GM23248 (cell line): ENCODE data around the gene CRB3. TPM values are rescaled to one million over a fixed set of nuclear protein-coding genes. Genes with fewer than 3 reads are reported as not detected.

Source experiments
- DNase-seq: peaks from one replicate; pipeline ENCODE4 v3.0.0-alpha.2; 2015
- H2AFZ ChIP-seq: fragments of 200-600 bp; sonication (generic); 2 replicates; pipeline ENCODE4 v1.6.1; 2016; ENCODE audit warnings: antibody characterized with exemption
- H3F3A ChIP-seq: fragments of 200-600 bp; sonication (generic); 2 replicates; pipeline ENCODE4 v1.6.1; 2016; ENCODE audit warnings: mild to moderate bottlenecking, antibody characterized with exemption, mixed run types; ENCODE audit not compliant: insufficient read depth
- H3K27ac ChIP-seq: fragments of 200-600 bp; sonication (generic); 2 replicates; pipeline ENCODE4 v1.5.1; 2016; ENCODE audit warnings: mild to moderate bottlenecking
- H3K27me3 ChIP-seq: fragments of 200-600 bp; sonication (generic); replicated peaks from 2 replicates; pipeline ENCODE4 v1.6.1; 2016; ENCODE audit warnings: mild to moderate bottlenecking; ENCODE audit not compliant: insufficient read depth
- H3K36me3 ChIP-seq: fragments of 200-600 bp; sonication (generic); 2 replicates; pipeline ENCODE4 v1.6.1; 2016; ENCODE audit warnings: low read depth, mild to moderate bottlenecking
- H3K4me1 ChIP-seq: fragments of 200-600 bp; sonication (generic); 2 replicates; pipeline ENCODE4 v1.6.1; 2016; ENCODE audit warnings: mild to moderate bottlenecking; ENCODE audit not compliant: insufficient read depth
- H3K4me2 ChIP-seq: fragments of 200-600 bp; sonication (generic); one replicate; pipeline ENCODE4 v1.6.1; 2016; ENCODE audit warnings: mild to moderate bottlenecking; ENCODE audit not compliant: unreplicated experiment
- H3K4me3 ChIP-seq: fragments of 200-600 bp; sonication (generic); 2 replicates; pipeline ENCODE4 v1.5.1; 2016; ENCODE audit warnings: mild to moderate bottlenecking
- H3K79me2 ChIP-seq: fragments of 200-600 bp; sonication (generic); 2 replicates; pipeline ENCODE4 v1.6.1; 2016; ENCODE audit warnings: mild to moderate bottlenecking; ENCODE audit not compliant: insufficient read depth
- H3K9ac ChIP-seq: fragments of 200-600 bp; sonication (generic); 2 replicates; pipeline ENCODE4 v1.6.1; 2016; ENCODE audit warnings: mild to moderate bottlenecking
- H3K9me2 ChIP-seq: fragments of 200-600 bp; sonication (generic); 2 replicates; pipeline ENCODE4 v1.6.1; 2016; ENCODE audit warnings: mixed run types, mild to moderate bottlenecking, moderate library complexity; ENCODE audit not compliant: insufficient read depth
- H3K9me3 ChIP-seq: fragments of 200-600 bp; sonication (generic); one replicate; pipeline ENCODE4 v1.6.1; 2017; ENCODE audit warnings: low read depth
- H4K20me1 ChIP-seq: fragments of 200-600 bp; sonication (generic); 2 replicates; pipeline ENCODE4 v1.6.0; 2016; ENCODE audit not compliant: insufficient read depth
- EZH2 ChIP-seq: fragments of 200-600 bp; sonication (generic); IDR thresholded peaks from 2 replicates; pipeline ENCODE4 v1.6.1; 2018; ENCODE audit warnings: antibody characterized with exemption, mild to moderate bottlenecking; ENCODE audit not compliant: insufficient read depth, poor library complexity, severe bottlenecking
- EZH2phosphoT487 ChIP-seq: fragments of 200-600 bp; sonication (generic); IDR thresholded peaks from 2 replicates; pipeline ENCODE4 v1.6.1; 2018; ENCODE audit warnings: antibody characterized with exemption, moderate library complexity, mild to moderate bottlenecking, low read depth; ENCODE audit not compliant: insufficient read depth
- WGBS, 2 experiments: methylation state at CpG; one replicate each; pipeline ENCODE4 v1.1.6; 2015 to 2017; ENCODE audit warnings: low lambda C conversion rate in 2 of 2, low coverage in 1 of 2; ENCODE audit errors: missing lambda C conversion rate in 2 of 2; 5-methylcytosine and 5-hydroxymethylcytosine counted together
- in situ Hi-C: fragments of 300-500 bp; cut with MboI; formaldehyde crosslinking; loops from 2 replicates; pipeline ENCODE4 v1.15.0; 2020
- polyA plus RNA-seq: library from polyadenylated mRNA; unstranded; fragments of >200 nt; fragmentation: Nextera tagmentation; extraction: Ambion mirVana; gene quantifications from 2 replicates; pipeline ENCODE4 v1.2.1, GENCODE V29; 2016
- total RNA-seq: library from RNA; depleted of rRNA; stranded (reverse); fragments of >200 nt; shearing (Covaris generic); gene quantifications from 2 replicates; pipeline ENCODE4 v1.2.3, GENCODE V29; 2014

CRB3 gene
- total and polyA plus RNA-seq, 2 experiments from 2014 or later = not detected

GRCh38 chr19:6479836-6480398 is 15.8 kb downstream of the CRB3 start:
- no peaks in the 10 kb centered on the region for H3K79me2 ChIP-seq
- in situ Hi-C loops = no loop called here
- TF ChIP-seq EZH2 = no peak
- no peak for TF ChIP-seq EZH2phosphoT487
- no peaks in the 10 kb centered on the region for H3K9me2 ChIP-seq
- H3K4me2 ChIP-seq = no peak overlapping the region
- DNase-seq = no peak
- H3K27ac ChIP-seq = no peak overlapping the region
- H3F3A ChIP-seq = no peaks in the 10 kb centered on the region
- 0 out of 2 replicates have a peak, but pooled peaks cover 4% of the 10 kb centered on the region for H3K27me3 ChIP-seq
- no peaks in the 10 kb centered on the region for H3K4me1 ChIP-seq
- H3K9me3 ChIP-seq = no peaks in the 10 kb centered on the region
- no peak overlapping the region for H3K9ac ChIP-seq
- H3K36me3 ChIP-seq = no peaks in the 10 kb centered on the region
- H3K4me3 ChIP-seq = no peak overlapping the region
- WGBS, 2 experiments = 64 to 86% methylated on average over 5 to 7 of the region's 7 CpGs
- H4K20me1 ChIP-seq = no peaks in the 10 kb centered on the region
- H2AFZ ChIP-seq = no peak overlapping the region

DNA sequence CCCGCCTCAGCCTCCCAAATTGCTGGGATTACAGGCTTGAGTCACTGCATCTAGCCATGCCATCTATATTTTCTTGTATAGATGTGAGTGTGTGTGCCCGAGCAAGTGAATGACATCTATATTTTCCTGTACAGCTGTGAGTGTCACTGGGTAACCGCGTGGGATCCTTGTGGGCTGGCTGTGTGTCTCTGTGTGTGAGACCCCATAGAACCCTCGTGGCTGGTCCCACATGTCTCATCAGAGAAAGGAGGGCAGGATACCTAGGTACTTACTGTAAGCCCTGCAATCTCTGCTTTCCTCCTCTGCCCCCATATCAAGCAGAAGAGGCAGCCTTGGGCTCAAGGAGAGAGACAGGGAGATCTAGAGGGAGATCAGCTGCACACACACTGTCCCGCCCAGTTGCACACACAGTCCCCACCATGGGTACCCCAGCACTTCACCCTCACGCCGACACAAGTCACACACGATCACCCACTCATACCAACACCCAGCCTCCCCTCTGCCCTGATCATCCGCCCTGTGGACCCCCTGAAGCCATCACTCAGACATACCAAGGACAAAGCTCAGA is 16.9 kb downstream of the CRB3 start:
- Histone ChIP-seq H3F3A (no peaks in the 10 kb centered on the region), H3K27ac (no peak overlapping the region), H3K4me1 (no peaks in the 10 kb centered on the region), H4K20me1 (no peaks in the 10 kb centered on the region), H3K27me3 (no peaks in the 10 kb centered on the region), H3K4me3 (no peak overlapping the region), H3K4me2 (no peak overlapping the region), H3K36me3 (no peaks in the 10 kb centered on the region), H3K79me2 (no peaks in the 10 kb centered on the region), H2AFZ (no peak overlapping the region), H3K9me2 (no peaks in the 10 kb centered on the region), H3K9me3 (no peaks in the 10 kb centered on the region), H3K9ac (no peak overlapping the region)
- no peak for TF ChIP-seq EZH2
- no peak for TF ChIP-seq EZH2phosphoT487
- no peak for DNase-seq
- WGBS, 2 experiments = 69 to 76% methylated on average over 10 of the region's 10 CpGs
- in situ Hi-C loops = no loop called here

GRCh38 chr19:6481541-6482342 is 17.7 kb downstream of the CRB3 start, which contains the start of gene DENND1C:
TSS of gene DENND1C (minus strand) at chr19:6481787. CDS start at chr19:6481695, 92 bp downstream.
- H3K4me1 ChIP-seq = no peaks in the 10 kb centered on the region
- H3K27me3 ChIP-seq = no peaks in the 10 kb centered on the region
- no peak within 1 kb of the TSS for H3K4me3 ChIP-seq
- H3K9me2 ChIP-seq = no peaks in the 10 kb centered on the region
- no peak for TF ChIP-seq EZH2phosphoT487
- H2AFZ ChIP-seq = no peak within 1 kb of the TSS
- H3K27ac ChIP-seq = no peak within 1 kb of the TSS
- in situ Hi-C loops = no loop called here
- H3K79me2 ChIP-seq = no peaks in the 10 kb centered on the region
- no peaks in the 10 kb centered on the region for H3K36me3 ChIP-seq
- no peak within 1 kb of the TSS for H3K4me2 ChIP-seq
- no peak within 1 kb of the TSS for H3K9ac ChIP-seq
- no peaks in the 10 kb centered on the region for H3K9me3 ChIP-seq
- no peaks in the 10 kb centered on the region for H4K20me1 ChIP-seq
- WGBS, 2 experiments = 42 to 43% methylated on average over 23 of the region's 24 CpGs
- H3F3A ChIP-seq = no peaks in the 10 kb centered on the region
- DNase-seq = peak; percentile 48

- no peak overlapping the region for H2AFZ ChIP-seq
- 94 to 96% methylated on average over 8 of the region's 8 CpGs for WGBS, 2 experiments
Measured at GRCh38 chr19:6482343-6482686, 18.2 kb downstream of the CRB3 start.

More at GRCh38 chr19:6482343-6482686, 18.2 kb downstream of the CRB3 start:
- Histone ChIP-seq H3K9me2 (no peaks in the 10 kb centered on the region), H3K4me2 (no peak overlapping the region), H3K4me1 (no peaks in the 10 kb centered on the region), H4K20me1 (no peaks in the 10 kb centered on the region), H3K36me3 (no peaks in the 10 kb centered on the region), H3K9me3 (no peaks in the 10 kb centered on the region), H3K79me2 (no peaks in the 10 kb centered on the region), H3K27me3 (no peaks in the 10 kb centered on the region), H3F3A (no peaks in the 10 kb centered on the region), H3K27ac (no peak overlapping the region), H3K4me3 (no peak overlapping the region), H3K9ac (no peak overlapping the region)
- in situ Hi-C loops = no loop called here
- TF ChIP-seq EZH2 = no peak
- TF ChIP-seq EZH2phosphoT487 = no peak
- DNase-seq = no peak
